AG10803 (cell line): ENCODE data around the gene KIZ.

Experiments used
- DNase-seq: peaks from one replicate; pipeline ENCODE4 v3.0.0; 2010; ENCODE audit warnings: low read depth
- H3K4me3 ChIP-seq: 2 replicates; pipeline ENCODE4 v1.5.1; 2011; ENCODE audit warnings: mild to moderate bottlenecking, low read length, control low read depth
- CTCF ChIP-seq: conservative IDR thresholded peaks from 2 replicates; pipeline ENCODE4 v1.5.1; 2011; ENCODE audit warnings: mild to moderate bottlenecking, low read length, control low read depth, inconsistent platforms

KIZ gene

GRCh38 chr20:21259346-21259745 is 133.5 kb downstream of the KIZ start:
- H3K4me3 ChIP-seq, result no peak overlapping the region
- no peak for TF ChIP-seq CTCF
- DNase-seq, result no peak

- no peak for DNase-seq
Observed at GRCh38 chr20:21262812-21263211, 136.9 kb downstream of the KIZ start.

GRCh38 chr20:21265261-21266190 is 139.6 kb downstream of the KIZ start:
- no peak for TF ChIP-seq CTCF
- H3K4me3 ChIP-seq, result no peak overlapping the region
- no peak for DNase-seq

More at GRCh38 chr20:21262812-21263211, 136.9 kb downstream of the KIZ start:
- no peak for TF ChIP-seq CTCF
- no peak overlapping the region for H3K4me3 ChIP-seq

- no peak for TF ChIP-seq CTCF
- DNase-seq, result no peak
- no peak overlapping the region for H3K4me3 ChIP-seq
Observed at GRCh38 chr20:21266191-21266536, 140.3 kb downstream of the KIZ start.

GRCh38 chr20:21269772-21270171 is 143.9 kb downstream of the KIZ start:
- H3K4me3 ChIP-seq, result no peak overlapping the region
- no peak for TF ChIP-seq CTCF
- no peak for DNase-seq

- no peak overlapping the region for H3K4me3 ChIP-seq
- DNase-seq, result no peak
- TF ChIP-seq CTCF, result no peak
Observed at GRCh38 chr20:21270806-21271205, 144.9 kb downstream of the KIZ start.

GRCh38 chr20:21272279-21272678 is 146.4 kb downstream of the KIZ start:
- no peak for TF ChIP-seq CTCF
- peak; percentile 17 for DNase-seq
- no peak overlapping the region for H3K4me3 ChIP-seq
